Panc1 (cell line): ENCODE measurements around the gene SLIT2.

Source experiments
- POLR2AphosphoS5 ChIP-seq: IDR thresholded peaks from 2 replicates; pipeline ENCODE4 v1.6.1; 2012; ENCODE audit warnings: mild to moderate bottlenecking, low read depth, low read length, moderate library complexity
- TCF7L2 ChIP-seq: IDR thresholded peaks from 2 replicates; pipeline ENCODE4 v1.6.1; 2011; ENCODE audit warnings: mild to moderate bottlenecking, low read depth, low read length, inconsistent platforms
- TF ChIP-seq, protein P1 (sequence below): fragments of 450-650 bp; IDR thresholded peaks from 2 replicates; pipeline ENCODE4 v1.5.1; 2017; ENCODE audit warnings: mild to moderate bottlenecking

- TF ChIP-seq, protein P1, sequence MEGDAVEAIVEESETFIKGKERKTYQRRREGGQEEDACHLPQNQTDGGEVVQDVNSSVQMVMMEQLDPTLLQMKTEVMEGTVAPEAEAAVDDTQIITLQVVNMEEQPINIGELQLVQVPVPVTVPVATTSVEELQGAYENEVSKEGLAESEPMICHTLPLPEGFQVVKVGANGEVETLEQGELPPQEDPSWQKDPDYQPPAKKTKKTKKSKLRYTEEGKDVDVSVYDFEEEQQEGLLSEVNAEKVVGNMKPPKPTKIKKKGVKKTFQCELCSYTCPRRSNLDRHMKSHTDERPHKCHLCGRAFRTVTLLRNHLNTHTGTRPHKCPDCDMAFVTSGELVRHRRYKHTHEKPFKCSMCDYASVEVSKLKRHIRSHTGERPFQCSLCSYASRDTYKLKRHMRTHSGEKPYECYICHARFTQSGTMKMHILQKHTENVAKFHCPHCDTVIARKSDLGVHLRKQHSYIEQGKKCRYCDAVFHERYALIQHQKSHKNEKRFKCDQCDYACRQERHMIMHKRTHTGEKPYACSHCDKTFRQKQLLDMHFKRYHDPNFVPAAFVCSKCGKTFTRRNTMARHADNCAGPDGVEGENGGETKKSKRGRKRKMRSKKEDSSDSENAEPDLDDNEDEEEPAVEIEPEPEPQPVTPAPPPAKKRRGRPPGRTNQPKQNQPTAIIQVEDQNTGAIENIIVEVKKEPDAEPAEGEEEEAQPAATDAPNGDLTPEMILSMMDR: no peak
- TF ChIP-seq POLR2AphosphoS5 (no peak), TCF7L2 (no peak)
Observed at GRCh38 chr4:20265726-20266125, 14.0 kb downstream of the SLIT2 start.
